GM19467 (cell line): ENCODE measurements around the gene BEAN1.

Source experiments
- ATAC-seq: cut with Tn5 transposase; IDR thresholded peaks from one replicate; pipeline ENCODE4 v1.9.1; 2021; ENCODE audit warnings: mild to moderate bottlenecking, moderate library complexity; ENCODE audit not compliant: unreplicated experiment

BEAN1 gene

DNA sequence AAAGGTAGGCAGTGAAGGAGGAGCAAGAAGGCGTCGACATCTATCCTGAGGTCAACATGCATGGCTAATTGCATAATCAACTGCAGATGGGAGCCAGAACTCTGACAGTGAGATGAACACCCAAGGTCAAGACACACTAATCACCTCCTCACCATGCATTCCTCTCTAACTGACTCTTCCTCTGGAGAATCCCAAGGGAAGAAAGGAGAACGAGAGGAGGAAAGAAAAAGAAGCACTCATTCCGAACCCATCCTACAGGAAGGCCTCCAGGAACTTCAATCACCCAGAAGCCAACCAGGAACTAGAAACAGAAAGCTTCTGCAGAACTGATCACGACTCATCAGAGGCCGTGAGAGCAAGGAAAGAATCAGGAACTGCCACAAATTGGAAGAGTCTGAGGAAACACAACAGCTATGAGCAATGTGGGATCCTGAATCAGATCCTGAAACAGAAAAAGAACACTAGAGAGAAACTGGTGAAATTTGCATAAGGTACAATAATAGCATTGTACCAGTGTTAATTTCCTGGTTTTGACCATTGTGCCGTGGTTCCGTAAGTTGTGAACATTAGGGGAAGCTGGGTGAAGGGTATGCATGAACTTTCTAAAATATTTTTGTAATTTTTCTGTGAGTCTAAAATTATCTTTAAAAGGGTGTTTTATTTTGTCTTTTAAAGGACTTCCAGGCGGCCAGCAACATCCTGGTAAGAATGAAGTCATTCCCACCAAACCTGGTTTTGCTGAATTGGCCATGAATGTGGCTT, 10.0 kb upstream of the BEAN1 start:
- ATAC-seq, result no peak

DNA sequence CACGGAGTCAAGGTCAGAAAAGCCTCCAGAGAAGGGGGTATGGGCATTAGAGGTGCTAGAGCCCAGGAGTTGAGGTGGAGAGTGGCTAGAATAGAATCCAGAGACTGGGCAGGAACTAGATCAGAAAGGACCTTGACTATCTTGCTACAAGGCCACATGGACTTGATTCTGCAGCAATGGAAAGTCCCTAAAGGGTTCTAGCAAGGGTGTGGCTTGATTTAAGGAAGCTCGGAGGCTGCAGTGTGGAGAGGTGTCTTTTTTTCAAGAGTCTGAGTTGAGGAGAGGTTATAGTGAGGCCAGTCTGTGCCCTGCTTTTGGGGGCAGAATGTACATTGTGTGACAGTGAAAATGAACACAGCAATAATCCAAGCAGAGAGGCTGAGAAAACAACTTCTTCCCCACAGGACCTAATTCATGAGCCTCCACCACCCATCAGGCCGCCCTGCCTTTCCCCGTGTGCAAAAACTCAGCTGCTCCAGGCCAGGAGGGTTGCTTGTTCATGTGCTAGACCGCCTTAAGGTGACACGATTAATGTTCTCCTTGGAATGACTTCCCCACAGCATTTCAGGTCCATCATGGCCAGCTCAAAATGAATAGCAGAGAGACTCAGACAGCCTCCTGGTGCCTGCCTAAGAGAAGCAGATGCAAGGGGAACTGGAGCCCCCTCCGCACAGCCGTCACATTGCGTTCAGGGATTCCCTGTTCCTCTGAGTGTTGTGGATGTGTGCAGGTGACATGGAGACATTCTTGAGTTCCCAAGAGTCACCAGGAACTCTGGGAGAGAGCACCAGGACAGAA, 8.7 kb upstream of the BEAN1 start:
- ATAC-seq, result no peak

DNA sequence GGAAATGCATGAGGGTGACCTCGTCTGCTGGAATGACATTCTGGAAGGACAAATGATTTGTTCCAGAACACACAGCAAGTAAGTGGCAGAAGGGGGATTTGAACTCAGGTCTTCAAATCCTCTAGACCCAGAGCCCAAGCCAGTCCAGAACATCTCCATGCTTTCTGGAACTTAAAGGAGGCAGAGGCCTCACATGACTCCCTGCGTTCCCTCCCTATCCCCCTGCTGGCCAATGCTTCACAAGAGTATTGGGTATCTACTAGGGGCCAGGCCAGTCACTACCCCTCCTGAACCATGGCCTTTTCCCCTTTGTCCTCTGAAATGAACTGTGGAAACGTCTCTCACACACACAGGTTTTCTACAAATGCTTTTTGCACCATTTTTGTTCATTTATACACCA, 7.6 kb upstream of the BEAN1 start:
- ATAC-seq, result no peak

DNA sequence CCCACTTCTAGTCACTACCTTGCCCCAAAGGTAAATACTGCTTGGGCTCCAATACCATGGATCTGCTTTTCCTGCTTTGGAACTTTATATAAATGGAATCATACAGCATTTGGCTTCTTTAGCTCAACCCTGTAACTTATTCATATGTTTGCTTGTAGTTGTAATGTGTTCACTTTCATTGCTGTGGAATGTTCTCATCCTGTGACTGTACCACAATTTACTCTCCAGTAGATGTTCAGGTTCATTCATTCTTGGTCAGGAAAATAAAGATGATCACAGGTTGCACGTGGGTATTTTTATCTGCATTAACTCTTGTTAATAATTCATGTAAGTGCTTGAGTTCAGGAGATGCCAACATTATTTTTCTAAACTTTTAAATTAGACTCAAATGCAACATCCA, 6.7 kb upstream of the BEAN1 start:
- ATAC-seq, result no peak

DNA sequence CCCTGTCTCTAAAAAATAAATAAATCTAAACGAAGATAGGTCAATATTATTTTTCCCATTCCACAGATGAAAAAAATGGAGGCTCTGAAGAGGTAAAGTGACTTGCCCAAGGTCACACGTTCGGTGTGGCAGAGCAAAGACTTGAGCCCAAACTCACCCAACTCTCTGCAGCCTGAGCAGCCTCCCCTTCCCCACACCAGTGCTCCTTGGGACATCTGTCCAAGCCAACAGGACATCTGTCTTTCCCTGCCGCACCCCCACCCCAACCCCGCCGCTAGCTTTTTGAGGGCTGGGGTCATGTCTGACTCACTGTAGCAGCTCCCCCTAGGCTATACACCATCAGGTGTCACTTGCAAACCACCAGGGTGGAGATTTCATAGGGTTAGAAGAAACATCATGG, 5.2 kb upstream of the BEAN1 start:
- ATAC-seq, result no peak

DNA sequence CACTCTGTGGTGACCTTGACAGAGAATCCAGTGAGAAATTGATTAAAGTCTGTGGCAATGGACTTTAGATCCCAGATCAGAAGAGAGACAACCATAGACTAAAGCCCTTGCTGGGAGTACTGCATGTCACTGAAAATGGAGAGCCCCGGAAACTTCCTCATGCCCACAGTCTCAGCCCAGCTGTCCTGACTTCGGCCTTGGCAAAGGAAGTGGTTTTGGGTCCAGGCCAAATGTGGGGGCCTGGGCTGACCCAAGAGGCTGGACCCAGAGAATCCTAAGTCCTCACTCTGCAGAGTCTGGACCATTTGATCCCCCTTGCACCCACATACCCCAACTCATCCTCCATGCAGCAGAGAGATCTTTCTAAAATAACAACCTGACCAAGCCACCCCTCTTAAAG, 4.7 kb upstream of the BEAN1 start:
- ATAC-seq, result no peak

DNA sequence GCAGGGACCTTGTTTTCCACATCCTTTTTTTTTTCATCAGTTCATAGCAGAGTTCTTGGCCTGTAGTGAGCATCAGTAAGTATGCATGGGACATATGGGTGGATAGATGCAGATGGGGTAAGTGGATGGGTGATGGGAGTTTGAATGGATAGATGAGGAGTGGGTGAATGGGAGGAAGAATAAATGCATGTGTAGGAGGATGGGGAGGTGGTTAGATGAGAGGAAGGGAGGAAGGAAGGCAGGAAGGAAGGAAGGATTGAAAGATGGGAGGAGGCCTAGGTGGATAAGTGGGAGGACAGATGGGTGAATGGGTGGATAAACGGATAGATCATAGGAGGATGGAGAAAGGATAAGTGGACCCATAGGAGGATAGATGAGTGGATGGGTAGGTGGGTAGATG, 3.9 kb upstream of the BEAN1 start:
- no peak for ATAC-seq

DNA sequence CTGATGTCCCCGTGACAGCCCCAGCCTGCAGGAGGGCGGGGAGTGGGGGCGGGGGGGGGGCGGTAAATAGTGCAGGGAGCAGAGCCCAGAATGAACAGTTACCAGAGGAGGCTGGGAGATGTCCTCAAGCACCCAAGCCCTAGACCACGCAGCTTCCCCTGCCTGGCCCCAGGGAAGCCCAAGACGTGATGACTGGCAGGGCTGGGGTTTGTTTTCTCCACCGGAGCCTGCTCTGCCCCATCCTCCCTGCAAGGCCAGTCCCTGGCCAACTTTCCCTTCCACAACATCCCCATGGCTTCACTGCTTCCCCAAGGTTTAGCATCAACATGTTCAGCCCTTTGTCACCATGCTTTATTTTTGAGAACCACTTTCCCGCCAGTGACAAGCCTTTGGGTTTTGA, 1.4 kb upstream of the BEAN1 start:
- ATAC-seq, result no peak

DNA sequence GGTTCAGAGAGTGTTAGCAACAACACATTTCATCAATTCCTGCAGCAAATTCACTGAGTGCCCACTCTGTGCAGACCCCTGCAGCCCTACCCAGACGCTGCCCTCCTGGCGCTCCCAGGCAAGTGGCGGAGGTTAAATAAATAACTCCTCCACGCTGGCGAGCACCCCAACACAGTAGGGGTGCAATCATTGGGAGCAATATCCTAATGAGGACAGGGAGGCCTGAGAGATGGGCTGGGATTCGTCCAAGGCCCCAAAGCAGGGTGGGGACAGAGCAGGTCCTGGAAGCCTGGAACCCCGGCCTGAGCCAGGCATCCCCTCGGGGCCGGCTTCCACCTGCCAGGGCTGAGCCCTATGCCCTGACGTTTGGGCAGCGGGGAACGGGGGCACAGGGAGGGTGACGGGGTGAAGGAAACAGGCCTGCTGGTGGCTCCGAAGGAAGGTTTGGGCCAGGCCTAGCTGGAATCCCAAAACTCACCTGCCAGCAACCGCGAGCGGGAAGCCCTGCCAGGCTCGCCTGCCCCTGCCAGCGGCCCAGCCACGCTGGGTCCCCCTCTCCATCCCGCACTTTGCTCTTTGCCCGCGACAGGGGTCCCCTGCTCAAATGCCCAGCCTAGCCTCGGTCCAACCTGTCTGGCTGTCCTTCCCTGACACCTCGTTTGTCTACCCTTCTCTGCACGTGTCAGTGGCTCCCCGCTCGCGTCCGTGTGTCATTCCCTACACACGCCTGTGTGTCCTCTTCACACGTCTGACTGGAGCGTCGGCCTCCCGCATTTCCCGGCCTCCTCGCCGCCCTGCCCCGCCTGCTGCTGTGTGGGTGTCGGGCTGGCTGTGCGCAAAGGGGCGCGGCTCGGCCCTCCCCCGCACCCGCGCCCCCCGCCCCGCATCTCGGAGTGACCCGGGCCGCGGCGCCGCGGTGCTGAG, 721 bp upstream of the BEAN1 start:
- no peak for ATAC-seq

DNA sequence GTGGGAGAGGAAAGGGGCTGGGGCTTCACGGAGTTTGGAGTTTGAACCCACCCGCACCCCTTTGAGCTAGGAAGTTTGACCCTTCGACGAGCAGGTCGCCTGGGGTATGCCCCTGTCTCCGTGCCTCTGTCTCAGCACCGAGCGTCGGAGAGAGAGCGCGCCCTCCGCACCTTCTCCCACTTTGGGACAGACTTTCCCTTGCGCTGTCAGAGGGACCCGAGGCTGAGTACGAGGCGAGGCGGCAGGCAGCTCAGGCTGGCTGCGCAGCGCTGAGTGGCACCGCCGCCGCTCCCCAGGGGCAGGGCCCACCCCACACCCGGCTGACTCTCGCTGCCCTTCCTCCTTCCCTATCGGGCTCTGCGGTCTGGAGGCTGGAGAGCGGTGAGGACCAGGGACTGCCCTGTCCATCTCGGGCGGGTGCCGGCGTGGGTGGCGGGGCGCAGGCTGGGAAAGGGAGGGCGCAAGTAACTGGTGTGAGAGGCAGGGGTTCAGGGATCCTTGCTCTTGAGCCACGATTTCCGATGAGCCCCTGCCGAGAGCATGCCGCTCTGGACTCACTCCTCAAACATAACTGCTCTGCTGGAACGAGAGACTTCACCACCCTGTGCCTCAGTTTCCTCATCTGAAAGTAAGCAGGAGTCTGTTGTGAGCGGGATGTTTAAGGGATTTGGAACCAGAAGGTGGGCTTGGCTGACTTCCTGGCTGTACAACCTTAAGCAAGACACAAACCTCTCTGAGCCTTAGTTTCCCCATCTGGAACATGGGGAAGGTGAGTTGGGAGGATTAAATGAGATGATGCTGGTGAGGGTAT, 981 bp downstream of the BEAN1 start:
- ATAC-seq, result no peak

DNA sequence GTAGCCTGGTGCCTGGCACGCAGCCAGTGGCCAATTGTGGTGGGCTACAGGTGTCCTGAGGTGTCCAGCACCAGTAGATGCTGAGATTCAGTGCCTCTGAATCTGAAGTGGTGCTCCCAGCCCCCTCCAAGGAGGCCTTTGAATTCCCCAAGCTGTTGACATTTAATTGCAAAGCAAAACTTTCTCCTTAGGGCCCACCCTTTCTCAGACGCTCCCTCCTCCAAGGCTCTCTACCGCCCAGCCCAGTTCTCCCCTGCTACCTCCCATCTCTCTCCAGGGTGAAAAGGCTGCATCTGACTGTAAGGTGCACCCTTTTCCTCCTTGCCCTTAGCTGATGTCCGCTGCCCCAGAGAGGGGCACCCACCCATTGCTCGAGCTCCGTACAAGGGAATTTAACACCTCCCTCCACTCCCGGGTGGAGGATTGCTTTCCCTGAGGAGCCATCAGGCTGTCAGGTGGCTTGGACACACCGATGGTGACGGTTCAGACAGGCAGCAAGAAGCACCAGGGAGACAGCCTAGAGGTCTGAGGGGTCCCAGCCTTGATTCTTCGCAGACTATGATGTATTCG, 1.7 kb downstream of the BEAN1 start:
- no peak for ATAC-seq

DNA sequence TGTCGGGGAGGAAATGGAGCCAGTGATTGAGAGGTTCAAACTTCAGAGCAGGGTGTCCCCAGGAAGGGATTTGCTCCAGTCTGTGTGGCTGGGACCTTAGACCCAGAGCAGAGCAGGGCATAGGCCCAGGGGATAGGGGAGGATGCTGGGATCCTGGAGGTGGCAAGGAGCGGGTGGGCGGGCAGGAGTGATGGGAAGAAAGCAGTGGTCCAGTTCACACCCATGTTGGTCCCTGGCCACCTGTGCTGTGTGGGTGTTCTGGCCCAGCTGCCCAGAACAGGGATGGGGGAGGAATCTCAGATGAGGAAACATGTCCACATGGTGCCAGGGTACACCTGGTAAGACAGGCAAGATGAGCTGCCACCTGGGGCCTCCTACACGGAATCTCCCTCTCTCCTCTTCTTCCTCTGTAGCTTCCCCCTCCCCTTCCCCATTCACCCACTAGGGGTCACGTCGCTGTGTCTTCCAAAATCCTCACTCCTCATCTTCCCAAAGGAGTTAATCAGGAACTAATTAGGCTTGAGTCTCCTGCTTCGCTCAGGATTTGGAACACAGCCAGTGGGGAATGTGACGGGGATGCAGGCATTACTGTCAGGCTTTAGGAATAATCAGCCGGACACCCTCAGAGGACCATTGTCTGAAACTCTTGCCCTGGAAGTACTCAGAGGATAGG, 2.3 kb downstream of the BEAN1 start:
- no peak for ATAC-seq

DNA sequence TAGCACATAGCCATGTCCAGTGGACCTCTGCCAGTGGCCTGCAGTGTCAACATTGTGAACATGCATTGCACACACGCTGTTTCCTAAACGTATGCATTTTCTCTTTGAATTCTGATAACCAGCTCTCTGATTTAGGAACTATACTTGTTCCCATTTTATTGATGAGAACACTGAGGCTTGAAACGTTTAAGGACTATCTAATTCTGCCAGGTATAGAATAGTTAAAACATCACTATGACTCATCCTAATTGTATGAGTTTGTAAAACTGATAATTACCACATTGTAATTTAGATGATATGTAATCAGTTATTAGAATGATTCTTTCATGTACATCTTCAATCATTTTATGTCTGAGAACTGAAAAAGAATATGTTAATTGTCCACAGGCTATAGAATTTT, 3.1 kb downstream of the BEAN1 start:
- ATAC-seq, result no peak

DNA sequence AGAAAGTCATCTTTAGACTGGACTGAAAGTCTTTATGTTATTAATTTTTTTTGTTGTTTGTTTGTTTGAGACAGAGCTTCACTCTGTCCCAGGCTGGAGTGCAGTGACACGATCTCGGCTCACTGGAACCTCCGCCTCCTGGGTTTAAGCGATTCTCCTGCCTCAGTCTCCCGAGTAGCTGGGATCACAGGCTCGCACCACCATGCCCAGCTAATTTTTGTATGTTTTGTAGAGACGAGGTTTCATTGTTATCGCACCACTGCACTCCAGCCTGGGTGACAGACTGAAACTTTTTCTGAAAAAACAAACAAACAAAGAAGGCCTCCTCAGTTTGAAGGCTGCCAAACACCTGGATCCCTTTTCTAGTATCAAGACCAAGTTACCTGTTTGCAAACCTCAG, 4.7 kb downstream of the BEAN1 start:
- no peak for ATAC-seq

DNA sequence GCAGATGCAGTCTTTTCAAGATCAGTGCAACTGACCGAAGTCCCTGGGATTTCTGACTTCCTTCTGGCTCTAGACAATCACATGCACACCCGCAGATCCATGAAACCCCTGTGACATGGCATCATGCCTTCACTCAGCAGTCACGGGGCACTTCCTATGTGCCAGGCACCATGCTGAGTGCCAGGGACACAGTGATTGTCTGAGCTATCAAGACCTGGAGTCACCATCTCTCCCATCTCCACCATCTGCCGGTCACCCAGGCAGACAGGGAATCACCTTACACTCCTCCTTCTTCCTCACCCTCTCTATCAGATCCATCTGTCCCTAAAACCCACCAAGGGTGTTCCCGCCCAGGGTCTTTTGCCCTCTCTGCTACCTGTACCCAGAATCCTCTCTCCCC, 5.3 kb downstream of the BEAN1 start:
- no peak for ATAC-seq

DNA sequence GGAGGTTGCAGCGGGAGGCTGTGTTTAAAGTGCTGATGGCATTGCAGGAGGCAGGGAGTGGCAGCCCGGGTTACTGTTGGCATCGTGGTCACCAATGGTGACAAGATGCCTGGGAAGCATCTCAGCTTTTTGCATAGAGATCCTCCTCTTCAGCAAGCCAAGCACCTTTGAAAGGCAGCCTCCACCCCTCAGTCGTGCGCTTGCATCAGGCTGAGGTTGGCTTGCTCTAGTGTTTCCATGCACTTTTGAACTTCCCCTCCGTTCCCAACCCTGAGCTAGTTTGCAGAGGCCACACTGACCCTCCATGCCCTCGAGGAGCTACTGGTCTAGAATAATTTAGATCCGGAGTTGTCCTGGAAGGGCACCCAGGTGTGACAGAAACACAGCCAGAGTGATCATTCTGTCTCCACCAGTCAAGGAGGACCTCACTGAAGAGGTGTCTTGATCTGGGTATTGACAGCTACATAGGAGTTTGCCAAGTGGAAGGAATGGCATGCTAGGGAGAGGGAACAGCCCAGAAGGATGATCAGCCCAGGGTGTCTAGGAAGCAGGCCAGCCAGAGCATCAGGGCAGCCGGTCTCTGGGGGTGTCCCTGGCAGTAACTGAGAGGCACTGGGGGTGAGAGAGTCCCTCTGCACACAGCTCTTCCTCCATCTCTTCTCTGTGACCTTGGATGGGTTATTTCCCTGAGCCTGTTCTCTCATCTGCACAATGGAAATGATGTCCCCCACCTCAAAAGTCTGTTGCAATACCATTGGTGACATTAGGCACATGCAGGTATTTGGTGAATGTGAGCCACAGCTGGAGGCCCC, 7.7 kb downstream of the BEAN1 start:
- no peak for ATAC-seq

DNA sequence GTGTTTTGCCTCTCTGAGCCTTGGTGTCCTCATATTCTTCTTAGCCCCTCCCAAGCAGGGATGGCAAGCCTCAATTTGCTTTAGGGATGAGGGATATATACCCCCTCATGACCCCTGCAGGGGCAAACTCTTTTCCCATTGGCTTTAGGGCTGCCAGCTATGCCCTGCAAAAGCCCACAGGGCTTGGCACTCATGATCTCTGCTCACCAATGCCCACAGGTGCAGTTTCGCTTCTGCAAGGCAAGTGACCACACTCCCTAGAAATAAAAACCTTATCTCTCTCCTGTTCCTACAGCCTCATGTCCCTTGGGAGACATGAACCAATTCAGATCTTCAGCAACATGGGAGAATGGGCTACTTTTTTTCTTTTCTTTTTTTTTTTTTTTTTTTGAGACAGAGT, 8.8 kb downstream of the BEAN1 start:
- no peak for ATAC-seq

DNA sequence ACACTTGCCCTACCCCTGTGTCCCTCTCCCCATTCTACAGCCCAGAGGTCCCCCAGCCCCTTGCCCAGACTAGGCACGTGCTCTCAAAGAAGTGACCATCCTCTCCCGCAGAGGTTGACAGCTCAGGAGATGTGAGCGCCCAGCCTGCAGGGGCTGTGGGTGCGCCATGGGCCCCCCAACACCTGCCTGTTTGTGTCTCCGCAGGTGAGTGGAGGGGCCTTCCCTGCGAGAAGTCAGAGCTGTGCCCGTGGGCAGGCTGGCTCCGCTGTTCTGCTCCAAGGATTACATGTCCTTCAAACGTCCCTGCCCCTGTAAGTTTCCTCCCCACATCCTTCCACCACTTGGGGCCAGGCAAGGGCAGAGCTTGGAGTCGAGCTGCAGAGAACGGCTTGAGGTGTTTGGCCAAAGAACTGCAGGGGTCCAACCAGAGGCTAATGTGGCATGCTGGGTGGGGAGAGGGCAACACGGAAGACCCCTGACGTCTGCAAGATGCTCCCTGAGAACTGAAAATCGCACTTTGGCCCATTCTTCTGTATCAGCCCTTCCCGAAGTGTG, 10.4 kb downstream of the BEAN1 start:
- no peak for ATAC-seq

DNA sequence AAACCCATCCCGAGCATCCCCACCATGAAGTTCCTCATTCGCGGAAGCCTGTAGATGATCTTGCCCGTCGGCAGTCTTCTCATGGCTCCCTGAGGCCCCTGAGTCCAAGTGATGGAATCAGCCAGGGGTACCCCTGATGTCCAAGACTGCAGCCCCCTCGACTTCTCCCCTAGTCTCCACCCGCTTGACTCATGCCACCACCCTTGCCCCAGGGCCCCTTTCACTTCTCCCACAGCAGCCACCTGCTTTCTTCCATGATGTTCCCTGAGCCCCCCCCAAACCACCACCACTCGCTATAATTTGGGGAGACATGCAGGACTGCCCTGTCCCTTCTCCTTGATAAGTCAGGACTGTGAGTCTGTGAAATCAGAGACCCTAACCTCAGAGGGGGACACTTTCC, 11.4 kb downstream of the BEAN1 start:
- ATAC-seq, result no peak
